Endothelial cell of umbilical vein (primary cell): ENCODE measurements around the gene DBP. TPM values are rescaled to one million over a fixed set of nuclear protein-coding genes. Genes with fewer than 3 reads are reported as not detected.

Source experiments
- BruUV-seq: library from RNA; stranded (reverse); fragments of 400-500 nt; replicated peaks from 2 replicates; lab custom pipeline; 2021; lab: Mats Ljungman, UMichigan
- CTCF ChIA-PET: fragments of 300-600, 350-600 bp; sonication (Branson Sonifier 250); formaldehyde crosslinking; loops from one replicate; lab custom pipeline; 2021; ENCODE audit warnings: antibody characterized with exemption, inconsistent platforms; lab: Charles Lee
- POLR2A ChIA-PET: fragments of 300-600, 350-600 bp; sonication (Branson Sonifier 250); formaldehyde crosslinking; loops from one replicate; lab custom pipeline; 2021; ENCODE audit warnings: antibody characterized with exemption, inconsistent platforms; lab: Charles Lee
- DNase-seq: peaks from one replicate; pipeline ENCODE4 v3.0.0-alpha.2; 2011; ENCODE audit warnings: low read depth, low spot score
- FAIRE-seq: peaks from 2 replicates; lab custom pipeline; 2011; peaks lifted over from hg19 to GRCh38; lab: Jason Lieb, UNC
- H2AFZ ChIP-seq: 2 replicates; pipeline ENCODE4 v1.6.0; 2012; ENCODE audit warnings: low read depth, low read length, control low read depth, inconsistent platforms
- H3K27ac ChIP-seq: 2 replicates; pipeline ENCODE4 v1.5.1; 2011; ENCODE audit warnings: low read depth, mild to moderate bottlenecking, control low read depth, low read length, moderate library complexity; ENCODE audit not compliant: insufficient read depth
- H3K27me3 ChIP-seq, 2 experiments: 2 replicates each; pipeline versions ENCODE4 v1.6.0 to v1.6.1; 2011; ENCODE audit warnings: low read length in 2 of 2, mixed read lengths in 1 of 2; ENCODE audit not compliant: control insufficient read depth in 2 of 2, insufficient read depth in 2 of 2
- H3K36me3 ChIP-seq, 2 experiments: 2 replicates in 1 of 2; 3 replicates in 1 of 2; pipeline ENCODE4 v1.5.1; 2011; ENCODE audit warnings: low read length in 2 of 2, mild to moderate bottlenecking in 1 of 2, moderate library complexity in 1 of 2; ENCODE audit not compliant: control insufficient read depth in 2 of 2, insufficient read depth in 2 of 2; ENCODE audit errors: extremely low read depth in 1 of 2
- H3K4me1 ChIP-seq: 3 replicates; pipeline ENCODE4 v1.5.1; 2011; ENCODE audit warnings: mild to moderate bottlenecking, low read length; ENCODE audit not compliant: control insufficient read depth, insufficient read depth; ENCODE audit errors: extremely low read depth
- H3K4me2 ChIP-seq: 2 replicates; pipeline ENCODE4 v1.6.1; 2011; ENCODE audit warnings: low read length, control low read depth, mixed read lengths; ENCODE audit not compliant: insufficient read depth
- H3K4me3 ChIP-seq, 3 experiments: fragments of 200-600 bp in 1 of 3; sonication (generic), shearing (Covaris generic) in 1 of 3; replicated peaks in 1 of 3; 2 replicates each; pipeline ENCODE4 v1.5.1; 2011 to 2016; ENCODE audit warnings: control low read depth in 3 of 3, low read length in 3 of 3, mild to moderate bottlenecking in 2 of 3, inconsistent platforms in 1 of 3, low read depth in 1 of 3, moderate library complexity in 1 of 3; ENCODE audit not compliant: insufficient read depth in 1 of 3
- H3K79me2 ChIP-seq: 2 replicates; pipeline ENCODE4 v1.6.0; 2012; ENCODE audit warnings: low read length, inconsistent platforms; ENCODE audit not compliant: control insufficient read depth, insufficient read depth
- H3K9ac ChIP-seq: replicated peaks from 2 replicates; pipeline ENCODE3; 2011; ENCODE audit warnings: low read length, control low read depth; ENCODE audit not compliant: insufficient read depth; ENCODE audit errors: extremely low read depth
- H3K9me1 ChIP-seq: replicated peaks from 3 replicates; pipeline ENCODE4 v1.6.0; 2011; ENCODE audit warnings: mild to moderate bottlenecking, low read length; ENCODE audit not compliant: control insufficient read depth, insufficient read depth; ENCODE audit errors: extremely low read depth
- H3K9me3 ChIP-seq: replicated peaks from 2 replicates; pipeline ENCODE4 v1.5.1; 2012; ENCODE audit warnings: low read length, inconsistent platforms; ENCODE audit not compliant: control insufficient read depth, insufficient read depth
- H4K20me1 ChIP-seq: replicated peaks from 2 replicates; pipeline ENCODE3; 2011; ENCODE audit warnings: mild to moderate bottlenecking, low read length; ENCODE audit not compliant: control insufficient read depth, insufficient read depth; ENCODE audit errors: extremely low read depth
- EZH2 ChIP-seq: IDR thresholded peaks from 2 replicates; pipeline ENCODE4 v1.6.1; 2012; ENCODE audit warnings: borderline replicate concordance, low read depth, mild to moderate bottlenecking, moderate library complexity, low read length, inconsistent platforms; ENCODE audit not compliant: severe bottlenecking
- FOS ChIP-seq: IDR thresholded peaks from 2 replicates; pipeline ENCODE4 v1.6.1; 2011; ENCODE audit warnings: mild to moderate bottlenecking, low read length, moderate library complexity, borderline replicate concordance; ENCODE audit not compliant: insufficient read depth
- GATA2 ChIP-seq: IDR thresholded peaks from 2 replicates; pipeline ENCODE4 v1.7.0; 2011; ENCODE audit warnings: low read depth, mild to moderate bottlenecking, moderate library complexity, mixed read lengths, low read length; ENCODE audit not compliant: insufficient read length, insufficient read depth
- JUN ChIP-seq: IDR thresholded peaks from 2 replicates; pipeline ENCODE4 v1.6.1; 2011; ENCODE audit warnings: borderline replicate concordance, low read depth; ENCODE audit not compliant: insufficient read length, insufficient read depth
- MYC ChIP-seq: IDR thresholded peaks from one replicate; pipeline ENCODE4 v1.6.1; 2011; ENCODE audit warnings: mild to moderate bottlenecking, low read depth, low read length
- POLR2A ChIP-seq: IDR thresholded peaks from 2 replicates; pipeline ENCODE4 v1.6.1; 2012; ENCODE audit warnings: low read depth, mild to moderate bottlenecking, control low read depth, low read length
- POLR2AphosphoS5 ChIP-seq: IDR thresholded peaks from 2 replicates; pipeline ENCODE4 v1.6.1; 2012; ENCODE audit warnings: low read depth, mild to moderate bottlenecking, control low read depth, low read length, moderate library complexity; ENCODE audit not compliant: insufficient read depth
- dilution Hi-C: fragments of 300-500 bp; cut with MboI; formaldehyde crosslinking; loops from one replicate; pipeline ENCODE4 v1.15.0; 2019; ENCODE audit warnings: low sequenced_read_pairs; ENCODE audit not compliant: extremely low pct_ligation_motif_present
- intact Hi-C: fragments of 100-400 bp; cut with micrococcal nuclease; formaldehyde crosslinking; loops from one replicate; pipeline ENCODE4 v1.10.0; 2022
- polyA plus RNA-seq, 4 experiments: library from polyadenylated mRNA; depleted of rRNA in 3 of 4; stranded (reverse) in 3 of 4; unstranded in 1 of 4; fragments of >200 nt; gene quantifications; 2 replicates each; pipeline versions ENCODE4 v1.2.1 to v1.2.3, GENCODE V29; 2011 to 2012; ENCODE audit warnings: missing spikeins in 1 of 4
- total RNA-seq: library from RNA; stranded (reverse); gene quantifications from 2 replicates; pipeline ENCODE4 v1.2.3, GENCODE V29; 2021
- TF ChIP-seq, protein P1 (sequence below), 2 donors: IDR thresholded peaks; 1 replicate in 1 of 2; 2 replicates in 1 of 2; pipeline ENCODE4 v1.5.1; 2011; ENCODE audit warnings: low read length in 2 of 2, mild to moderate bottlenecking in 2 of 2, moderate library complexity in 2 of 2, control low read depth in 1 of 2, inconsistent platforms in 1 of 2, low read depth in 1 of 2; ENCODE audit not compliant: insufficient read depth in 1 of 2; ENCODE audit errors: extremely low read depth in 1 of 2
- TF ChIP-seq, protein P2 (sequence below): IDR thresholded peaks from 2 replicates; pipeline ENCODE4 v1.6.1; 2011; ENCODE audit not compliant: insufficient read depth, insufficient read length

DBP gene
- total and polyA plus RNA-seq, 2 donors (not counting 3 experiments of a cell fraction or from before 2014, with no cell fraction given), result 1.5 to 1.8 TPM

DNA sequence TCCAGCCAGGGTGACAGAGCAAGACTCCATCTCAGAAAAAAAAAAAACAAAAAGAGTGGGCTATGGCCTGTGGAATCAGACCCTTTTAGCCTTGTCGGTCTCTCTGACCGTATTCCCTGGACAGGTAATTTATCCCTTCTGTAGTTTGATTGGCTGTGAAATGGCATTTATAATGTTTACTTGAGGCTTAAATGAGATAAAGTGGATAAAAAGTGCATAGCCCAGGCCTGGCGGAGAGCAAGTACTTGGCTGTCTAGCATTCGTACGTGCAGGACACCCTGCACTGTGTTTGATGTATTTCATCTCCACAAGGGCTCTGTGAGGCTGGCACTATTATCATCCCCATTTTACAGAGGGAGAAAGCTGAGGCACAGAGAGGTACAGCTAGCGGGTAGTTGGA, 28.6 kb upstream of the DBP start:
- Histone ChIP-seq H3K27me3 (no peaks in the 10 kb centered on the region), H3K79me2 (no peaks in the 10 kb centered on the region), H3K9ac (no peak overlapping the region), H3K9me1 (no peaks in the 10 kb centered on the region), H3K4me2 (no peak overlapping the region), H3K27ac (no peak overlapping the region), H2AFZ (no peak overlapping the region), H3K9me3 (no peaks in the 10 kb centered on the region), H4K20me1 (no peaks in the 10 kb centered on the region), H3K4me1 (no peaks in the 10 kb centered on the region), H3K36me3 (no peaks in the 10 kb centered on the region), H3K4me3 (no peak overlapping the region)
- intact Hi-C loops (no loop called here), dilution Hi-C loops (no loop called here)
- CTCF ChIA-PET, result interaction anchor here (0.9 to 1.9 kb wide), 3 partner anchors 9 to 35 kb away, joined by 3 to 6 read pairs (median 3); no protein-coding TSS in a partner anchor
- DNase-seq (no peak), FAIRE-seq (no peak)
- no TSS peak for BruUV-seq
- TF ChIP-seq MYC (no peak), POLR2AphosphoS5 (no peak), JUN (no peak), GATA2 (no peak), FOS (no peak), EZH2 (no peak), POLR2A (no peak)
- TF ChIP-seq, protein P1, sequence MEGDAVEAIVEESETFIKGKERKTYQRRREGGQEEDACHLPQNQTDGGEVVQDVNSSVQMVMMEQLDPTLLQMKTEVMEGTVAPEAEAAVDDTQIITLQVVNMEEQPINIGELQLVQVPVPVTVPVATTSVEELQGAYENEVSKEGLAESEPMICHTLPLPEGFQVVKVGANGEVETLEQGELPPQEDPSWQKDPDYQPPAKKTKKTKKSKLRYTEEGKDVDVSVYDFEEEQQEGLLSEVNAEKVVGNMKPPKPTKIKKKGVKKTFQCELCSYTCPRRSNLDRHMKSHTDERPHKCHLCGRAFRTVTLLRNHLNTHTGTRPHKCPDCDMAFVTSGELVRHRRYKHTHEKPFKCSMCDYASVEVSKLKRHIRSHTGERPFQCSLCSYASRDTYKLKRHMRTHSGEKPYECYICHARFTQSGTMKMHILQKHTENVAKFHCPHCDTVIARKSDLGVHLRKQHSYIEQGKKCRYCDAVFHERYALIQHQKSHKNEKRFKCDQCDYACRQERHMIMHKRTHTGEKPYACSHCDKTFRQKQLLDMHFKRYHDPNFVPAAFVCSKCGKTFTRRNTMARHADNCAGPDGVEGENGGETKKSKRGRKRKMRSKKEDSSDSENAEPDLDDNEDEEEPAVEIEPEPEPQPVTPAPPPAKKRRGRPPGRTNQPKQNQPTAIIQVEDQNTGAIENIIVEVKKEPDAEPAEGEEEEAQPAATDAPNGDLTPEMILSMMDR (IDR thresholded peaks at IDR 0.05; ENCODE audit: extremely low read depth in 1 of 2, insufficient read depth in 1 of 2, low read depth in 1 of 2, low read length in 2 of 2), result no peak
- TF ChIP-seq, protein P2, sequence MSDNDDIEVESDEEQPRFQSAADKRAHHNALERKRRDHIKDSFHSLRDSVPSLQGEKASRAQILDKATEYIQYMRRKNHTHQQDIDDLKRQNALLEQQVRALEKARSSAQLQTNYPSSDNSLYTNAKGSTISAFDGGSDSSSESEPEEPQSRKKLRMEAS, result no peak
- POLR2A ChIA-PET, result no interaction called here
